Measurements from ENCODE around the gene GIMAP1. TPM values are rescaled to one million over a fixed set of nuclear protein-coding genes. Genes with fewer than 3 reads are reported as not detected.

GIMAP1 gene
- total RNA-seq, 2 donors from 2014 or later: 0.94 to 1.6 TPM

GRCh38 chr7:150685219-150686029 is 31.0 kb upstream of the GIMAP1 start, which contains the start of gene GIMAP2:
GIMAP2 (plus strand) TSS chr7:150685706; CDS start chr7:150687060, 1,354 bp downstream.
- intact Hi-C loops (cut with DNase I): no loop called here
- Histone ChIP-seq H3K9me3 (no peaks in the 10 kb centered on the region), H3K27ac (peak within 1 kb of the TSS; percentile 48), H3K27me3 (no peaks in the 10 kb centered on the region), H3K9ac (ENCODE audit: low read depth in 2 of 2, low read length in 2 of 2) (peak within 1 kb of the TSS; percentile 48 to 49), H3K36me3 (no peaks in the 10 kb centered on the region), H3K4me3 (peak within 1 kb of the TSS; percentile 14), H3K4me1 (no peaks in the 10 kb centered on the region)
- TF ChIP-seq CTCF (IDR thresholded peaks at IDR 0.05): no peak
- DNase-seq: peak; percentile 38

GRCh38 chr7:150686030-150686631 is 30.3 kb upstream of the GIMAP1 start:
- DNase-seq: no peak
- Histone ChIP-seq H3K9me3 (no peaks in the 10 kb centered on the region), H3K36me3 (no peaks in the 10 kb centered on the region), H3K27ac (peak overlapping the region; percentile 48), H3K4me1 (no peaks in the 10 kb centered on the region), H3K27me3 (no peaks in the 10 kb centered on the region), H3K9ac (ENCODE audit: low read depth in 2 of 2, low read length in 2 of 2) (peak overlapping the region; percentile 48 to 49), H3K4me3 (peak overlapping the region; percentile 14)
- TF ChIP-seq CTCF (IDR thresholded peaks at IDR 0.05): no peak
- intact Hi-C loops (cut with DNase I): no loop called here

- no peaks in the 10 kb centered on the region for H3K36me3 ChIP-seq
- intact Hi-C loops (cut with DNase I): no loop called here
Observed at GRCh38 chr7:150688630-150689029, 27.8 kb upstream of the GIMAP1 start.

GRCh38 chr7:150695654-150696053 is 20.8 kb upstream of the GIMAP1 start:
- no peak overlapping the region for H3K4me3 ChIP-seq
- no peaks in the 10 kb centered on the region for H3K27me3 ChIP-seq
- intact Hi-C loops (cut with DNase I): no loop called here
- no peak for TF ChIP-seq CTCF (IDR thresholded peaks at IDR 0.05)
- no peak overlapping the region for H3K27ac ChIP-seq
- no peaks in the 10 kb centered on the region for H3K36me3 ChIP-seq
- DNase-seq: no peak
- H3K9ac ChIP-seq (ENCODE audit: low read depth in 2 of 2, low read length in 2 of 2): no peak overlapping the region
- no peaks in the 10 kb centered on the region for H3K9me3 ChIP-seq
- no peaks in the 10 kb centered on the region for H3K4me1 ChIP-seq

More at GRCh38 chr7:150688630-150689029, 27.8 kb upstream of the GIMAP1 start:
- Histone ChIP-seq H3K9ac (ENCODE audit: low read depth in 2 of 2, low read length in 2 of 2) (no peak overlapping the region), H3K4me1 (no peaks in the 10 kb centered on the region), H3K27ac (no peak overlapping the region), H3K4me3 (no peak overlapping the region), H3K9me3 (no peaks in the 10 kb centered on the region), H3K27me3 (no peaks in the 10 kb centered on the region)
- DNase-seq: no peak
- no peak for TF ChIP-seq CTCF (IDR thresholded peaks at IDR 0.05)

GRCh38 chr7:150703209-150703608 is 13.2 kb upstream of the GIMAP1 start:
- H3K27me3 ChIP-seq: no peaks in the 10 kb centered on the region
- no peak for TF ChIP-seq CTCF (IDR thresholded peaks at IDR 0.05)
- no peaks in the 10 kb centered on the region for H3K36me3 ChIP-seq
- no peaks in the 10 kb centered on the region for H3K4me1 ChIP-seq
- no peak overlapping the region for H3K4me3 ChIP-seq
- H3K9ac ChIP-seq (ENCODE audit: low read depth in 2 of 2, low read length in 2 of 2): no peak overlapping the region
- peaks cover 6% of the 10 kb centered on the region for H3K9me3 ChIP-seq
- no peak overlapping the region for H3K27ac ChIP-seq
- intact Hi-C loops (cut with DNase I): no loop called here
- DNase-seq: no peak

All from colonic mucosa (tissue), 4 donors.